Brain microvascular endothelial cell (primary cell): ENCODE data around the gene ETNPPL.
A peak's percentile ranks its signal among the peaks of the same experiment; 100 is the strongest.

Source experiments
- DNase-seq: peaks from one replicate; pipeline ENCODE4 v3.0.0-alpha.2; 2020
- H3K27ac ChIP-seq: fragments of 250-450 bp; sonication (Bioruptor Pico); 2 replicates; pipeline ENCODE4 v1.5.1; 2020; ENCODE audit warnings: mild to moderate bottlenecking, moderate library complexity
- H3K27me3 ChIP-seq: fragments of 250-450 bp; sonication (Bioruptor Pico); replicated peaks from 2 replicates; pipeline ENCODE4 v1.5.1; 2020; ENCODE audit warnings: mild to moderate bottlenecking
- H3K36me3 ChIP-seq: fragments of 250-450 bp; sonication (Bioruptor Pico); replicated peaks from 2 replicates; pipeline ENCODE4 v1.5.1; 2020; ENCODE audit warnings: mild to moderate bottlenecking
- H3K4me3 ChIP-seq: 2 replicates; pipeline ENCODE4 v1.5.1; 2011; ENCODE audit warnings: low read depth, mild to moderate bottlenecking, control low read depth, low read length, moderate library complexity
- in situ Hi-C: cut with HindIII; loops from 2 replicates; pipeline ENCODE4 v1.10.0; 2017; ENCODE audit warnings: low sequenced_read_pairs, low pct_ligation_motif_present
- TF ChIP-seq, protein P1 (sequence below): IDR thresholded peaks from 2 replicates; pipeline ENCODE4 v1.5.1; 2011; ENCODE audit warnings: low read depth, mild to moderate bottlenecking, moderate library complexity, low read length, control low read depth, inconsistent platforms; ENCODE audit errors: missing control alignments

The ETNPPL gene

GRCh38 chr4:108762559-108763225 is at the start of gene ETNPPL:
ETNPPL (minus strand) TSS chr4:108763053; CDS start chr4:108762898, 155 bp downstream.
- Histone ChIP-seq H3K27me3 (peaks cover 5% of the 10 kb centered on the region), H3K4me3 (peak within 1 kb of the TSS; percentile 61), H3K27ac (no peak within 1 kb of the TSS), H3K36me3 (no peaks in the 10 kb centered on the region)
- no peak for DNase-seq
- in situ Hi-C loops = no loop called here
- TF ChIP-seq, protein P1, sequence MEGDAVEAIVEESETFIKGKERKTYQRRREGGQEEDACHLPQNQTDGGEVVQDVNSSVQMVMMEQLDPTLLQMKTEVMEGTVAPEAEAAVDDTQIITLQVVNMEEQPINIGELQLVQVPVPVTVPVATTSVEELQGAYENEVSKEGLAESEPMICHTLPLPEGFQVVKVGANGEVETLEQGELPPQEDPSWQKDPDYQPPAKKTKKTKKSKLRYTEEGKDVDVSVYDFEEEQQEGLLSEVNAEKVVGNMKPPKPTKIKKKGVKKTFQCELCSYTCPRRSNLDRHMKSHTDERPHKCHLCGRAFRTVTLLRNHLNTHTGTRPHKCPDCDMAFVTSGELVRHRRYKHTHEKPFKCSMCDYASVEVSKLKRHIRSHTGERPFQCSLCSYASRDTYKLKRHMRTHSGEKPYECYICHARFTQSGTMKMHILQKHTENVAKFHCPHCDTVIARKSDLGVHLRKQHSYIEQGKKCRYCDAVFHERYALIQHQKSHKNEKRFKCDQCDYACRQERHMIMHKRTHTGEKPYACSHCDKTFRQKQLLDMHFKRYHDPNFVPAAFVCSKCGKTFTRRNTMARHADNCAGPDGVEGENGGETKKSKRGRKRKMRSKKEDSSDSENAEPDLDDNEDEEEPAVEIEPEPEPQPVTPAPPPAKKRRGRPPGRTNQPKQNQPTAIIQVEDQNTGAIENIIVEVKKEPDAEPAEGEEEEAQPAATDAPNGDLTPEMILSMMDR = no peak

DNA sequence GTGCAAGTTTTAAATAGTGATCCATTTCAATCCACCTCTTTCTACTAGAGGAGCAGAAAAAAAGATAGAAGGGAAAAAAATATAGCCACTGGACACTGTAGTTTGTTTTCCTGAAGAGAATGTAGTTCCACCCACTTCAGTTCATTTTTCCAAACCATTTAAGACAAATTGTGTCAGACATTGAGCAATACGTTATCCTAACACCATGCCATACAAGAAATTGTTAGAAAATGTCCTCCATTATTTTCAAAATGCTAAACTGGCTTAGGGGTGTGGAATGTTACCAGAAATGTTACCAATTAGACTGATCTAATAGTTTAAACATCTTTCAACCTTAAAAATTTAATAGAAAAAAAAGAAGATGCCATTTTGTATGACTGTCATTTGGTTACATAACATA is 48.6 kb upstream of the ETNPPL start:
- no peak overlapping the region for H3K27ac ChIP-seq
- no peaks in the 10 kb centered on the region for H3K36me3 ChIP-seq
- TF ChIP-seq, protein P1 = no peak
- H3K4me3 ChIP-seq = no peak overlapping the region
- no peak for DNase-seq
- in situ Hi-C loops = no loop called here
- H3K27me3 ChIP-seq = no peaks in the 10 kb centered on the region

GRCh38 chr4:108810087-108810486 is 47.2 kb upstream of the ETNPPL start:
- no peak overlapping the region for H3K27ac ChIP-seq
- no peak for DNase-seq
- in situ Hi-C loops = no loop called here
- H3K36me3 ChIP-seq = no peaks in the 10 kb centered on the region
- no peak overlapping the region for H3K4me3 ChIP-seq
- H3K27me3 ChIP-seq = no peaks in the 10 kb centered on the region
- TF ChIP-seq, protein P1 = no peak

- no peak overlapping the region for H3K4me3 ChIP-seq
- in situ Hi-C loops = no loop called here
- H3K27ac ChIP-seq = no peak overlapping the region
- DNase-seq = no peak
- H3K36me3 ChIP-seq = no peaks in the 10 kb centered on the region
- no peaks in the 10 kb centered on the region for H3K27me3 ChIP-seq
- TF ChIP-seq, protein P1 = no peak
Measured at GRCh38 chr4:108804648-108805273, 41.9 kb upstream of the ETNPPL start.

- in situ Hi-C loops = no loop called here
- no peak for DNase-seq
- TF ChIP-seq, protein P1 = no peak
Measured at GRCh38 chr4:108799306-108799705, 36.5 kb upstream of the ETNPPL start.

More at GRCh38 chr4:108799306-108799705, 36.5 kb upstream of the ETNPPL start:
- H3K27ac ChIP-seq = no peak overlapping the region
- H3K36me3 ChIP-seq = no peaks in the 10 kb centered on the region
- H3K27me3 ChIP-seq = no peaks in the 10 kb centered on the region
- no peak overlapping the region for H3K4me3 ChIP-seq
